IMR-90 (cell line): Measurements from ENCODE around the gene FCRL2. TPM values are rescaled to one million over a fixed set of nuclear protein-coding genes. Genes with fewer than 3 reads are reported as not detected.

Source experiments
- ATAC-seq: fragments of 200-7000 bp; cut with Tn5 transposase; 2 replicates; pipeline ENCODE4 v1.9.1; 2020; ENCODE audit warnings: low read depth, mild to moderate bottlenecking, moderate library complexity
- BruUV-seq: library from RNA; stranded (reverse); fragments of 400-500 nt; replicated peaks from 2 replicates; lab custom pipeline; 2021; lab: Mats Ljungman, UMichigan
- CTCF ChIA-PET: fragments of 300-600 bp; formaldehyde crosslinking; extraction: SDS; loops from one replicate; lab custom pipeline; 2021; ENCODE audit warnings: antibody characterized with exemption; lab: Yijun Ruan, JAX
- POLR2A ChIA-PET: fragments of 300-600 bp; sonication (Branson Sonifier 250); formaldehyde crosslinking; loops from one replicate; lab custom pipeline; 2022; ENCODE audit warnings: antibody characterized with exemption; ENCODE audit not compliant: unreplicated experiment; lab: Charles Lee
- DNase-seq: peaks from one replicate; pipeline ENCODE4 v3.0.0; 2013
- H2AFZ ChIP-seq: replicated peaks from 2 replicates; pipeline ENCODE3; 2013; ENCODE audit warnings: low read length, mild to moderate bottlenecking; ENCODE audit not compliant: poor library complexity
- H2AK5ac ChIP-seq: 2 replicates; pipeline ENCODE4 v1.6.1; 2013; ENCODE audit warnings: low read depth, low read length, inconsistent platforms
- H2AK9ac ChIP-seq: replicated peaks from 2 replicates; pipeline ENCODE3; 2013; ENCODE audit warnings: mild to moderate bottlenecking, low read depth, low read length, moderate library complexity; ENCODE audit not compliant: poor library complexity
- H2BK120ac ChIP-seq: 2 replicates; pipeline ENCODE4 v1.6.1; 2013; ENCODE audit warnings: low read depth, low read length, inconsistent platforms
- H2BK15ac ChIP-seq: 3 replicates; pipeline ENCODE4 v1.6.1; 2013; ENCODE audit warnings: low read depth, low read length, inconsistent platforms
- H2BK20ac ChIP-seq: 2 replicates; pipeline ENCODE4 v1.6.1; 2013; ENCODE audit warnings: low read depth, mild to moderate bottlenecking, inconsistent platforms, low read length, moderate library complexity
- H2BK5ac ChIP-seq: 2 replicates; pipeline ENCODE4 v1.6.1; 2013; ENCODE audit warnings: mild to moderate bottlenecking, low read depth, low read length, inconsistent platforms; ENCODE audit not compliant: poor library complexity, severe bottlenecking
- H3K14ac ChIP-seq: replicated peaks from 2 replicates; pipeline ENCODE4 v1.6.1; 2013; ENCODE audit warnings: low read depth, low read length, inconsistent platforms
- H3K18ac ChIP-seq: 2 replicates; pipeline ENCODE4 v1.6.1; 2013; ENCODE audit warnings: low read depth, low read length, control low read depth
- H3K23ac ChIP-seq: 2 replicates; pipeline ENCODE4 v1.6.1; 2013; ENCODE audit warnings: low read depth, low read length, inconsistent platforms
- H3K27ac ChIP-seq: 2 replicates; pipeline ENCODE4 v1.5.1; 2013; ENCODE audit warnings: mild to moderate bottlenecking, control low read depth, low read length; ENCODE audit not compliant: insufficient read depth
- H3K27me3 ChIP-seq: 2 replicates; pipeline ENCODE4 v1.6.1; 2013; ENCODE audit warnings: low read length; ENCODE audit not compliant: control insufficient read depth, insufficient read depth
- H3K36me3 ChIP-seq: 2 replicates; pipeline ENCODE4 v1.6.1; 2013; ENCODE audit warnings: low read length, mixed read lengths; ENCODE audit not compliant: control insufficient read depth, insufficient read depth
- H3K4ac ChIP-seq: 2 replicates; pipeline ENCODE4 v1.6.1; 2013; ENCODE audit warnings: low read depth, low read length, inconsistent platforms
- H3K4me1 ChIP-seq: 2 replicates; pipeline ENCODE4 v1.6.1; 2013; ENCODE audit warnings: low read length, mixed read lengths; ENCODE audit not compliant: control insufficient read depth, insufficient read depth
- H3K4me2 ChIP-seq: 2 replicates; pipeline ENCODE4 v1.6.1; 2013; ENCODE audit warnings: low read depth, mild to moderate bottlenecking, control low read depth, low read length, moderate library complexity
- H3K4me3 ChIP-seq: 2 replicates; pipeline ENCODE4 v1.5.1; 2013; ENCODE audit warnings: low read depth, mild to moderate bottlenecking, control low read depth, low read length, moderate library complexity; ENCODE audit not compliant: insufficient read depth
- H3K56ac ChIP-seq: 2 replicates; pipeline ENCODE4 v1.6.1; 2013; ENCODE audit warnings: low read length, inconsistent platforms; ENCODE audit not compliant: insufficient read depth; ENCODE audit errors: extremely low read depth
- H3K79me1 ChIP-seq, 2 experiments: 2 replicates each; pipeline ENCODE4 v1.6.1; 2013; ENCODE audit warnings: low read length in 2 of 2, inconsistent platforms in 1 of 2, low read depth in 1 of 2
- H3K9ac ChIP-seq: 2 replicates; pipeline ENCODE4 v1.6.1; 2013; ENCODE audit warnings: low read depth, low read length, control low read depth
- H3K9me1 ChIP-seq: 2 replicates; pipeline ENCODE4 v1.6.1; 2013; ENCODE audit warnings: low read length, inconsistent platforms; ENCODE audit not compliant: insufficient read depth
- H3K9me3 ChIP-seq: 2 replicates; pipeline ENCODE4 v1.6.1; 2013; ENCODE audit warnings: low read length; ENCODE audit not compliant: control insufficient read depth, insufficient read depth
- H4K20me1 ChIP-seq: 2 replicates; pipeline ENCODE4 v1.6.1; 2013; ENCODE audit warnings: low read length, inconsistent platforms; ENCODE audit not compliant: insufficient read depth
- H4K5ac ChIP-seq: 2 replicates; pipeline ENCODE4 v1.6.1; 2013; ENCODE audit warnings: mild to moderate bottlenecking, low read depth, low read length, control low read depth
- H4K8ac ChIP-seq, 2 experiments: 2 replicates each; pipeline ENCODE4 v1.6.1; 2013; ENCODE audit warnings: low read depth in 2 of 2, low read length in 2 of 2, control low read depth in 1 of 2, inconsistent platforms in 1 of 2
- H4K91ac ChIP-seq: 2 replicates; pipeline ENCODE4 v1.6.1; 2013; ENCODE audit warnings: low read depth, low read length, inconsistent platforms; ENCODE audit not compliant: insufficient read depth
- BHLHE40 ChIP-seq: fragments of 150-350 bp; IDR thresholded peaks from 2 replicates; pipeline ENCODE4 v1.6.1; 2016; ENCODE audit warnings: mild to moderate bottlenecking, low read depth, low read length
- CHD1 ChIP-seq: IDR thresholded peaks from 2 replicates; pipeline ENCODE4 v1.6.1; 2012; ENCODE audit warnings: low read depth, low read length, improper control_type of control experiment
- RCOR1 ChIP-seq: IDR thresholded peaks from 2 replicates; pipeline ENCODE4 v1.6.1; 2012; ENCODE audit warnings: mild to moderate bottlenecking, low read length, improper control_type of control experiment; ENCODE audit not compliant: insufficient replicate concordance
- WGBS, 2 experiments: methylation state at CpG; one replicate each; pipeline versions ENCODE4 v1.1.5 to v1.1.7; 2013; ENCODE audit warnings: missing lambda C conversion rate in 2 of 2; ENCODE audit not compliant: insufficient read length in 1 of 2; ENCODE audit errors: extremely low coverage in 2 of 2; 5-methylcytosine and 5-hydroxymethylcytosine counted together
- dilution Hi-C: fragments of 300-500 bp; cut with HindIII; formaldehyde crosslinking; loops from one replicate; pipeline ENCODE4 v1.14.3; 2018; ENCODE audit warnings: low sequenced_read_pairs; ENCODE audit not compliant: unreplicated experiment
- in situ Hi-C: fragments of 300-500 bp; cut with MboI; formaldehyde crosslinking; loops from 3 replicates; pipeline ENCODE4 v1.14.3; 2019; ENCODE audit warnings: low sequenced_read_pairs, inconsistent platforms, mixed read lengths
- intact Hi-C: fragments of 100-400 bp; cut with micrococcal nuclease; formaldehyde crosslinking; loops from 2 replicates; pipeline ENCODE4 v1.10.0; 2022
- polyA plus RNA-seq, 3 experiments: library from polyadenylated mRNA; depleted of rRNA; stranded (reverse); fragments of >200 nt; gene quantifications; 2 replicates each; pipeline ENCODE4 v1.2.3, GENCODE V29; 2012; ENCODE audit warnings: low replicate concordance in 1 of 3
- total RNA-seq: library from RNA; depleted of rRNA; stranded (reverse); fragments of >200 nt; gene quantifications from 2 replicates; pipeline ENCODE4 v1.2.3, GENCODE V29; 2012

FCRL2 gene
- total and polyA plus RNA-seq, 2 of the 4 experiments (the other 2 are of a cell fraction) = not detected

DNA sequence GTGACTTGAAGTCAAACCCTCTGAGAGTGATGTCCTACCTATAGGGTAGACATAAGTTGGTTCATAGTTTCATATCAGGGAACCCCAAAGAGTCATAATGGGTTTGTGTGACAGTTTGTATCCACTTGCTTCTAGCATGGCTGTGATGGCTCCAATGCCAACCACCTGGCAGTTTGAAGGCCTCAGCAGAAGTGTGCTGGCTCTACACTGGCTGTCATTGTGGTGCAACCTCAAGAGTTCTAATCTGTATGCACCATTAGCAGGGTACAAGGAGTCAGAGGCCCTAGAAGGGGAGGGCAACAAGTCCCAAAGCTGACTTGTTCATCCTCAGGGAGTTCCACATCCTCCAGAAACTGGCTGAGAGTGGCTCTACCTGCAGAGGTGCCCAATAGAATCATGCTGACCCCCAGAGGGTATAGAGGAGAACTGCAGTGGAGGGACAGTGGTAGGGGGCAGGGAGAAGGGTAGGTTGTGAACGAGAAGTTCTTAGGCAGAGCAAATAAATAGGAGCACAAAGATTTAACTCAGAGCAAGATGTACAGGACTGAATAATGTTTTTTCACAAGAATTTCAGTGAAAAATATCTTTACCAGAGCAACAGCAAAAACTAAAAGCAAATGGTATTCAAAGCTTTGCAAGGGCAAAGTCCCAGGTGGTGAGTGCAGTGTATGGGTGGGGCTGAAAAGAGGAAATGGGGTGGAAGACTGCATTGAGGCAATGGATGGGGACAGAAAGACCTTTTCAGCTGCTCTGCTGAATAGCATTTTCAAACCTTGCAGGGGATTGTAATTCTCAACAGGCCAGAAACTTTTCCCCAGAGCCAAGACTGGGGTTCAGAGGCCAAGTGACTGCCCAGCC lies 3.2 kb downstream of the FCRL2 start:
- no TSS peak for BruUV-seq
- no peak for TF ChIP-seq BHLHE40
- TF ChIP-seq CHD1 = no peak
- TF ChIP-seq RCOR1 = no peak
- Histone ChIP-seq H2AFZ (no peak overlapping the region), H2BK20ac (no peak overlapping the region), H3K36me3 (no peaks in the 10 kb centered on the region), H4K8ac (no peak overlapping the region), H2BK15ac (no peak overlapping the region), H3K9me1 (no peaks in the 10 kb centered on the region), H4K91ac (no peak overlapping the region), H3K4ac (no peak overlapping the region), H3K9me3 (no peaks in the 10 kb centered on the region), H4K5ac (no peak overlapping the region), H3K18ac (no peak overlapping the region), H3K9ac (no peak overlapping the region), H3K27ac (no peak overlapping the region), H2BK5ac (no peak overlapping the region), H3K14ac (no peak overlapping the region), H4K20me1 (no peaks in the 10 kb centered on the region), H2AK5ac (no peak overlapping the region), H3K79me1 (no peaks in the 10 kb centered on the region), H3K4me2 (no peak overlapping the region), H3K56ac (no peak overlapping the region), H2BK120ac (no peak overlapping the region), H3K4me3 (no peak overlapping the region), H3K27me3 (no peaks in the 10 kb centered on the region), H3K23ac (no peak overlapping the region), H3K4me1 (no peaks in the 10 kb centered on the region), H2AK9ac (no peak overlapping the region)
- ChIA-PET CTCF (no interaction called here), POLR2A (no interaction called here)
- intact Hi-C loops (no loop called here), dilution Hi-C loops (no loop called here), in situ Hi-C loops (no loop called here)
- DNase-seq (no peak), ATAC-seq (no peak)
- no CpG with 5 or more reads among the region's 1 CpG for WGBS, 2 experiments
